Right lobe of liver (tissue), 6 donors: ENCODE measurements around the gene NKD2. TPM values are rescaled to one million over a fixed set of nuclear protein-coding genes. Genes with fewer than 3 reads are reported as not detected.
A peak's percentile ranks its signal among the peaks of the same experiment; 100 is the strongest.
"Not testable (repeated sequence)": the region's sequence is repeated elsewhere in the genome, so short reads cannot be mapped to it uniquely, and the experiment has no call there.

Experiments used
- ATAC-seq, 4 donors: fragments of 200-7000 bp; cut with Tn5 transposase; one replicate each; pipeline ENCODE4 v1.9.1; 2020; ENCODE audit warnings: mild to moderate bottlenecking in 4 of 4, moderate library complexity in 4 of 4
- DNase-seq, 3 donors: peaks; one replicate each; pipeline ENCODE4 v3.0.0-alpha.2; 2020
- H3K27ac ChIP-seq, 3 donors: fragments of 200-600 bp; one replicate each; pipeline ENCODE4 v1.8.0; 2022
- H3K27me3 ChIP-seq, 2 donors: fragments of 200-600 bp; one replicate each; pipeline ENCODE4 v1.8.0; 2022
- H3K36me3 ChIP-seq, 4 donors: fragments of 200-600 bp; sonication (generic) in 1 of 4; one replicate each; pipeline versions ENCODE4 v1.5.1 to v1.8.0; 2017 to 2022; ENCODE audit warnings: control low read depth in 1 of 4
- H3K4me1 ChIP-seq, 4 donors: fragments of 200-600 bp; sonication (generic) in 1 of 4; one replicate each; pipeline versions ENCODE4 v1.5.1 to v1.8.0; 2017 to 2022; ENCODE audit warnings: control low read depth in 1 of 4
- H3K4me3 ChIP-seq, 3 donors: fragments of 200-600 bp; one replicate each; pipeline ENCODE4 v1.8.0; 2022
- H3K9me3 ChIP-seq, 4 donors: fragments of 200-600 bp; sonication (generic) in 1 of 4; one replicate each; pipeline versions ENCODE4 v1.5.1 to v1.8.0; 2017 to 2022; ENCODE audit warnings: control low read depth in 1 of 4
- CTCF ChIP-seq, 4 donors: fragments of 200-600 bp in 3 of 4; fragments of 450-650 bp in 1 of 4; IDR thresholded peaks; one replicate each; pipeline versions ENCODE4 v1.5.1 to v1.8.0; 2016 to 2022; ENCODE audit warnings: antibody characterized with exemption in 4 of 4, mild to moderate bottlenecking in 2 of 4
- POLR2A ChIP-seq: fragments of 450-650 bp; IDR thresholded peaks from one replicate; pipeline ENCODE4 v1.6.1; 2017; ENCODE audit warnings: antibody characterized with exemption, mild to moderate bottlenecking
- WGBS: methylation state at CpG from one replicate; pipeline ENCODE4 v1.1.6; 2018; ENCODE audit warnings: low coverage, low lambda C conversion rate; ENCODE audit not compliant: insufficient coverage; ENCODE audit errors: missing lambda C conversion rate; 5-methylcytosine and 5-hydroxymethylcytosine counted together
- intact Hi-C, 2 donors: fragments of 100-400 bp; cut with DNase I; formaldehyde crosslinking; loops; one replicate each; pipeline versions ENCODE4 v1.11.2 to v1.14.1; 2022
- total RNA-seq, 6 experiments: library from RNA; depleted of rRNA in 2 of 6; stranded (reverse); fragments of >200 nt in 2 of 6; fragmentation: NEBNext Ultra II Directional in 3 of 6; extraction: Animal tissue kit (Norgen Biotek cat#: 25700) in 3 of 6; gene quantifications; one replicate each; pipeline versions ENCODE4 v1.1.0 to v1.2.4, GENCODE V29; 2016 to 2023
- donor health status: DM: no; HTN: yes; CAD: no.
- donor health status: DM: no; HTN: no; CAD: no.
- donor health status: DM: no; HTN: no; CAD: no.
- donor health status: DM: no; HTN: yes; CAD: no.
- donor health status: DM: no; HTN: yes; CAD: no.

NKD2 gene
- total RNA-seq, 6 experiments from 2014 or later, result 0.93 to 2.9 (median 2.2) TPM

GRCh38 chr5:1078851-1079250, 70.2 kb downstream of the NKD2 start:
- 93% methylated on average over 8 of the region's 23 CpGs for WGBS
- no peak for ATAC-seq
- Histone ChIP-seq H3K27ac (no peak overlapping the region), H3K9me3 (no peaks in the 10 kb centered on the region), H3K4me3 (no peak overlapping the region), H3K4me1 (no peaks in the 10 kb centered on the region), H3K36me3 (peaks cover 0 to 79% (median 39%) of the 10 kb centered on the region in 4 donors), H3K27me3 (no peaks in the 10 kb centered on the region)
- no peak for TF ChIP-seq CTCF (IDR thresholded peaks at IDR 0.05)
- no peak for TF ChIP-seq POLR2A
- intact Hi-C loops, result no loop called here
- DNase-seq, result no peak

- no CpG with 5 or more reads among the region's 18 CpGs for WGBS
- H3K4me1 ChIP-seq, result no peaks in the 10 kb centered on the region
- no peak for DNase-seq
- TF ChIP-seq POLR2A (no peak), CTCF (IDR thresholded peaks at IDR 0.05) (no peak)
- no peaks in the 10 kb centered on the region for H3K27me3 ChIP-seq
- no peak overlapping the region for H3K27ac ChIP-seq
- intact Hi-C loops, result no loop called here
- no peak for ATAC-seq
- no peaks in the 10 kb centered on the region for H3K9me3 ChIP-seq
- no peak overlapping the region for H3K4me3 ChIP-seq
- peaks cover 0 to 79% (median 39%) of the 10 kb centered on the region in 4 donors for H3K36me3 ChIP-seq
These were observed 70.9 kb downstream of the NKD2 start for GRCh38 chr5:1079486-1079885.

- no peaks in the 10 kb centered on the region for H3K27me3 ChIP-seq
- H3K36me3 ChIP-seq, result peaks cover 0 to 80% (median 40%) of the 10 kb centered on the region in 4 donors
- no peak for TF ChIP-seq POLR2A
- TF ChIP-seq CTCF (IDR thresholded peaks at IDR 0.05), result no peak
- intact Hi-C loops, result no loop called here
- no peak overlapping the region for H3K4me3 ChIP-seq
- WGBS, result 60% methylated on average over 1 of the region's 35 CpGs
- H3K27ac ChIP-seq, result no peak overlapping the region
- DNase-seq (no peak), ATAC-seq (no peak)
- H3K9me3 ChIP-seq, result no peaks in the 10 kb centered on the region
- no peaks in the 10 kb centered on the region for H3K4me1 ChIP-seq
These were observed 71.4 kb downstream of the NKD2 start for GRCh38 chr5:1079961-1080360.

- no peak overlapping the region for H3K27ac ChIP-seq
- no peaks in the 10 kb centered on the region for H3K4me1 ChIP-seq
- WGBS, result 67% methylated on average over 6 of the region's 18 CpGs
- H3K27me3 ChIP-seq, result no peaks in the 10 kb centered on the region
- H3K4me3 ChIP-seq, result no peak overlapping the region
- peak; percentile 28 to 35 (median 32) for ATAC-seq
- H3K9me3 ChIP-seq, result no peaks in the 10 kb centered on the region
- intact Hi-C loops, result no loop called here
- no peak for TF ChIP-seq POLR2A
- no peak for TF ChIP-seq CTCF (IDR thresholded peaks at IDR 0.05)
- DNase-seq, result no peak
- peaks cover 0 to 80% (median 41%) of the 10 kb centered on the region in 4 donors for H3K36me3 ChIP-seq
These were observed 71.8 kb downstream of the NKD2 start for GRCh38 chr5:1080432-1080831.

- TF ChIP-seq CTCF (IDR thresholded peaks at IDR 0.05) (no peak), POLR2A (no peak)
- intact Hi-C loops, result no loop called here
- ATAC-seq, result no peak
These were observed 72.9 kb downstream of the NKD2 start for GRCh38 chr5:1081519-1081918.

GRCh38 chr5:1083026-1083425, 74.4 kb downstream of the NKD2 start:
- 83% methylated on average over 3 of the region's 15 CpGs for WGBS

More at GRCh38 chr5:1081519-1081918, 72.9 kb downstream of the NKD2 start:
- H3K9me3 ChIP-seq, result no peaks in the 10 kb centered on the region
- no peak for DNase-seq
- peaks cover 0 to 80% (median 41%) of the 10 kb centered on the region in 4 donors for H3K36me3 ChIP-seq
- WGBS, result no CpG with 5 or more reads among the region's 26 CpGs
- H3K27ac ChIP-seq, result no peak overlapping the region
- no peaks in the 10 kb centered on the region for H3K4me1 ChIP-seq
- H3K27me3 ChIP-seq, result no peaks in the 10 kb centered on the region
- H3K4me3 ChIP-seq, result no peak overlapping the region

More at GRCh38 chr5:1083026-1083425, 74.4 kb downstream of the NKD2 start:
- H3K4me1 ChIP-seq, H3K27ac ChIP-seq, H3K27me3 ChIP-seq, H3K9me3 ChIP-seq, intact Hi-C loops, DNase-seq, ATAC-seq, H3K4me3 ChIP-seq: not testable (repeated sequence)
- H3K36me3 ChIP-seq, result peaks cover 0 to 80% (median 35%) of the 10 kb centered on the region in 4 donors
